GM23338 (cell line): ENCODE results near the gene FBLN5. TPM values are rescaled to one million over a fixed set of nuclear protein-coding genes. Genes with fewer than 3 reads are reported as not detected.

ENCODE experiments used
- ATAC-seq: fragments of 200-7000 bp; cut with Tn5 transposase; 3 replicates; pipeline ENCODE4 v1.9.1; 2020
- DNase-seq: peaks from one replicate; pipeline ENCODE4 v3.0.0-alpha.2; 2015; ENCODE audit warnings: low spot score
- H2AFZ ChIP-seq: fragments of 200-600 bp; sonication (generic); 2 replicates; pipeline ENCODE4 v1.8.0; 2016; ENCODE audit warnings: antibody characterized with exemption, mild to moderate bottlenecking, moderate library complexity
- H3F3A ChIP-seq: fragments of 200-600 bp; sonication (generic); replicated peaks from 2 replicates; pipeline ENCODE4 v1.8.0; 2017; ENCODE audit warnings: antibody characterized with exemption, mixed run types, low read depth
- H3K27ac ChIP-seq: fragments of 200-600 bp; sonication (generic); 2 replicates; pipeline ENCODE4 v1.6.1; 2016; ENCODE audit warnings: low read depth
- H3K27me3 ChIP-seq: fragments of 200-600 bp; sonication (generic); 2 replicates; pipeline ENCODE4 v1.8.0; 2016; ENCODE audit warnings: mild to moderate bottlenecking, mixed run types, moderate library complexity; ENCODE audit not compliant: insufficient read depth
- H3K36me3 ChIP-seq: fragments of 200-600 bp; sonication (generic); 2 replicates; pipeline ENCODE4 v1.8.0; 2016; ENCODE audit warnings: mild to moderate bottlenecking; ENCODE audit not compliant: insufficient read depth
- H3K4me1 ChIP-seq: fragments of 200-600 bp; sonication (generic); 2 replicates; pipeline ENCODE4 v1.8.0; 2016; ENCODE audit warnings: mild to moderate bottlenecking, moderate library complexity; ENCODE audit not compliant: insufficient read depth
- H3K4me2 ChIP-seq: fragments of 200-600 bp; sonication (generic); 2 replicates; pipeline ENCODE4 v1.7.1; 2017; ENCODE audit warnings: mixed run types
- H3K4me3 ChIP-seq: fragments of 200-600 bp; sonication (generic); 2 replicates; pipeline ENCODE4 v1.6.1; 2016; ENCODE audit warnings: mixed run types
- H3K79me2 ChIP-seq: fragments of 200-600 bp; sonication (generic); replicated peaks from 2 replicates; pipeline ENCODE4 v1.8.0; 2017; ENCODE audit warnings: mild to moderate bottlenecking; ENCODE audit not compliant: insufficient read depth
- H3K9me2 ChIP-seq: fragments of 200-600 bp; sonication (generic); 2 replicates; pipeline ENCODE4 v1.8.0; 2017; ENCODE audit not compliant: insufficient read depth
- H4K20me1 ChIP-seq: fragments of 200-600 bp; sonication (generic); replicated peaks from 2 replicates; pipeline ENCODE4 v1.8.0; 2017; ENCODE audit warnings: mild to moderate bottlenecking; ENCODE audit not compliant: insufficient read depth
- H3K27ac Mint-ChIP-seq: 2 replicates; pipeline ENCODE4 v1.8.0; 2020; ENCODE audit warnings: inconsistent platforms, mild to moderate bottlenecking, moderate library complexity, mixed read lengths
- H3K27me3 Mint-ChIP-seq: 3 replicates; pipeline ENCODE4 v1.8.0; 2022; ENCODE audit warnings: low read depth, mild to moderate bottlenecking, moderate library complexity, mixed read lengths, inconsistent platforms; ENCODE audit not compliant: insufficient read depth, poor library complexity
- H3K36me3 Mint-ChIP-seq: 3 replicates; pipeline ENCODE4 v1.8.0; 2021; ENCODE audit warnings: low read depth, mild to moderate bottlenecking, inconsistent platforms, moderate library complexity, mixed read lengths
- H3K4me1 Mint-ChIP-seq: 3 replicates; pipeline ENCODE4 v1.8.0; 2020; ENCODE audit warnings: mild to moderate bottlenecking, inconsistent platforms, mixed read lengths
- H3K4me3 Mint-ChIP-seq: 3 replicates; pipeline ENCODE4 v1.8.0; 2021; ENCODE audit warnings: moderate library complexity, mild to moderate bottlenecking, inconsistent platforms, mixed read lengths
- H3K9me3 Mint-ChIP-seq: 3 replicates; pipeline ENCODE4 v1.8.0; 2020; ENCODE audit warnings: moderate library complexity, mild to moderate bottlenecking, inconsistent platforms, mixed read lengths
- ETS1 ChIP-seq: IDR thresholded peaks from 2 replicates; pipeline ENCODE4 v1.6.1; 2016; ENCODE audit warnings: antibody characterized with exemption
- EZH2 ChIP-seq: fragments of 200-600 bp; sonication (generic); IDR thresholded peaks from one replicate; pipeline ENCODE4 v1.8.0; 2017; ENCODE audit warnings: antibody characterized with exemption, mild to moderate bottlenecking, low read depth; ENCODE audit not compliant: unreplicated experiment
- EZH2phosphoT487 ChIP-seq: fragments of 200-600 bp; sonication (generic); IDR thresholded peaks from one replicate; pipeline ENCODE4 v1.8.1; 2018; ENCODE audit warnings: antibody characterized with exemption; ENCODE audit not compliant: unreplicated experiment
- JUNB ChIP-seq: IDR thresholded peaks from one replicate; pipeline ENCODE4 v1.6.1; 2016; ENCODE audit warnings: antibody characterized with exemption; ENCODE audit not compliant: unreplicated experiment
- NANOG ChIP-seq: IDR thresholded peaks from 2 replicates; pipeline ENCODE4 v1.6.1; 2016; ENCODE audit warnings: antibody characterized with exemption, borderline replicate concordance
- POLR2AphosphoS5 ChIP-seq: IDR thresholded peaks from 2 replicates; pipeline ENCODE4 v1.6.1; 2016; ENCODE audit warnings: antibody characterized with exemption, low read depth
- STAT1 ChIP-seq: IDR thresholded peaks from one replicate; pipeline ENCODE4 v1.6.1; 2016; ENCODE audit warnings: antibody characterized with exemption; ENCODE audit not compliant: unreplicated experiment
- ZNF114 ChIP-seq: fragments of 250-450 bp; sonication (Bioruptor Pico); IDR thresholded peaks from 2 replicates; pipeline ENCODE4 v1.5.0; 2020; ENCODE audit warnings: mild to moderate bottlenecking, moderate library complexity
- ZNF331 ChIP-seq: fragments of 250-450 bp; sonication (Bioruptor Pico); IDR thresholded peaks from 2 replicates; pipeline ENCODE4 v1.5.0; 2020; ENCODE audit warnings: low read depth, mild to moderate bottlenecking, moderate library complexity
- polyA plus RNA-seq: library from polyadenylated mRNA; unstranded; fragments of >200 nt; fragmentation: Nextera tagmentation; extraction: Ambion mirVana; gene quantifications from 2 replicates; pipeline ENCODE4 v1.2.1, GENCODE V29; 2016
- total RNA-seq: library from RNA; depleted of rRNA; stranded (reverse); fragments of >200 nt; shearing (Covaris generic); gene quantifications from 2 replicates; pipeline ENCODE4 v1.2.3, GENCODE V29; 2014

Gene FBLN5
- total and polyA plus RNA-seq, 2 experiments from 2014 or later, result 4.3 to 4.9 TPM

GRCh38 chr14:91837076-91837475 is 110.4 kb downstream of the FBLN5 start:
- no peak overlapping the region; the same call in 1 of the 2 replicates for H3K27ac Mint-ChIP-seq

GRCh38 chr14:91835920-91836843 is 111.3 kb downstream of the FBLN5 start:
- Histone ChIP-seq H4K20me1 (no peaks in the 10 kb centered on the region), H3K27me3 (peaks cover 6% of the 10 kb centered on the region), H3K4me1 (peaks cover 31% of the 10 kb centered on the region), H2AFZ (peak overlapping the region; percentile 96), H3K36me3 (no peaks in the 10 kb centered on the region), H3K4me3 (peak overlapping the region; percentile 76), H3K27ac (no peak overlapping the region), H3K79me2 (peaks cover 42% of the 10 kb centered on the region), H3K9me2 (no peaks in the 10 kb centered on the region; the same call in 1 of the 2 replicates), H3K4me2 (peak overlapping the region; percentile 88), H3F3A (no peaks in the 10 kb centered on the region)
- ATAC-seq (peak; percentile 91), DNase-seq (peak; percentile 94)
- H3K4me1 Mint-ChIP-seq, result peaks cover 34% of the 10 kb centered on the region
- TF ChIP-seq ZNF331 (CRISPR knock-in tag), result no peak
- TF ChIP-seq POLR2AphosphoS5, result peak; percentile 74
- no peaks in the 10 kb centered on the region for H3K27me3 Mint-ChIP-seq
- H3K9me3 Mint-ChIP-seq, result no peaks in the 10 kb centered on the region
- H3K36me3 Mint-ChIP-seq, result no peaks in the 10 kb centered on the region
- peak overlapping the region; percentile 82 for H3K4me3 Mint-ChIP-seq
- H3K27ac Mint-ChIP-seq, result peak overlapping the region; percentile 90; the same call in 1 of the 2 replicates

More at GRCh38 chr14:91837076-91837475, 110.4 kb downstream of the FBLN5 start:
- Histone ChIP-seq H3K79me2 (peaks cover 34% of the 10 kb centered on the region), H2AFZ (peak overlapping the region; percentile 96), H3K4me2 (peak overlapping the region; percentile 88), H3K4me1 (peaks cover 22% of the 10 kb centered on the region), H3F3A (no peaks in the 10 kb centered on the region), H3K9me2 (no peaks in the 10 kb centered on the region; the same call in 1 of the 2 replicates), H3K27ac (no peak overlapping the region), H4K20me1 (no peaks in the 10 kb centered on the region), H3K4me3 (peak overlapping the region; percentile 76), H3K36me3 (no peaks in the 10 kb centered on the region), H3K27me3 (peaks cover 6% of the 10 kb centered on the region)
- DNase-seq, result no peak
- Mint-ChIP-seq H3K4me3 (peak overlapping the region; percentile 82), H3K4me1 (peaks cover 28% of the 10 kb centered on the region), H3K36me3 (no peaks in the 10 kb centered on the region), H3K9me3 (no peaks in the 10 kb centered on the region), H3K27me3 (no peaks in the 10 kb centered on the region)
- ATAC-seq, result no peak
- no peak for TF ChIP-seq ETS1
- TF ChIP-seq EZH2, result no peak
- no peak for TF ChIP-seq ZNF114 (CRISPR knock-in tag)
- TF ChIP-seq EZH2phosphoT487, result no peak

- ATAC-seq (no peak; the same call in 1 of the 3 replicates), DNase-seq (peak; percentile 60)
- Histone ChIP-seq H2AFZ (peak overlapping the region; percentile 23; the same call in 1 of the 2 replicates), H4K20me1 (no peaks in the 10 kb centered on the region), H3K4me2 (peak overlapping the region; percentile 79), H3F3A (no peaks in the 10 kb centered on the region), H3K27me3 (peaks cover 6% of the 10 kb centered on the region), H3K4me3 (peak overlapping the region; percentile 76), H3K36me3 (no peaks in the 10 kb centered on the region), H3K79me2 (peaks cover 42% of the 10 kb centered on the region), H3K27ac (no peak overlapping the region), H3K9me2 (no peaks in the 10 kb centered on the region), H3K4me1 (peaks cover 33% of the 10 kb centered on the region)
- Mint-ChIP-seq H3K4me3 (peak overlapping the region; percentile 82), H3K9me3 (no peaks in the 10 kb centered on the region), H3K27ac (no peak overlapping the region), H3K4me1 (peaks cover 39% of the 10 kb centered on the region), H3K36me3 (no peaks in the 10 kb centered on the region), H3K27me3 (no peaks in the 10 kb centered on the region)
- TF ChIP-seq JUNB, result no peak
- TF ChIP-seq STAT1, result no peak
- TF ChIP-seq EZH2phosphoT487, result no peak
- no peak for TF ChIP-seq POLR2AphosphoS5
- no peak for TF ChIP-seq NANOG
Measured at GRCh38 chr14:91835197-91835919, 112.1 kb downstream of the FBLN5 start.
